Islet precursor cell (in vitro differentiated cells): ENCODE data around the gene NACC1.

Source experiments
- DNase-seq: peaks from one replicate; pipeline ENCODE4 v3.0.0-alpha.2; 2018

NACC1 gene

DNA sequence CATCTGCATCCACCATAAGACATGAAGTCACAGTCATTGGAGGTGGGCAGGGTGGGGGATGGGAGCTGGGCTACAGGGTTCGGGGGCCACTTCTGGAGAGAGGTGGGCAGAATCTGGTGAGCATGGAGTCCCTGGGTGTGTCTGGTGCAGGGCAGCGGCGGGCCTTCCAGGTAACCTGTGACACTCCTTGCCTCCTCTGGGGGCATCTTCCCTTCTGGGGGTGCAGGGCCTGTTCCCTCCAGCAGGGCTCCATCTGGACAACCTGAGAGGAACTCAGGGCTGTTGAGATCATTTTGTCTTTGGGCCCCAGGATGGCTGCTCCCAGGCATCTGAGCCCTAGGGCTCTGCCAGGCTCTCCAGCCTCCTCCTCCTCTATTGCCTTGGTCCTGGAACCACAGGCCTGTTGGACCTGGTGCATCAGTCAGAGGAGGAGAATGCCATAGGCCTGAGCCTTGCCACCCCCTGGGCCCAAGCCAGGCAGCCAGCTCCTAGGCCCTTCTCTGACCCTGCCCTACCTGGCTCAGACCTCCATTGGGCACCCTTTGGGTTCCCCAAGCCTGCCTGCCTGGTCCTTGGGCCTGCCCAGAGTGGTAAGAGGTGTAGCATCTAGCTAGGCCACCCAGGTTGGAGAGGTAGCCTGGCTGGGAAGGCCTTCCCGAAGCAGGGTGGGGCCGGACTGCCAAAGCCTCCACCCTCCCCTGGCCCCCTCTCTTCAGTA is 28.8 kb upstream of the NACC1 start:
- DNase-seq = no peak

- no peak for DNase-seq
Observed at GRCh38 chr19:13089857-13090507, 28.1 kb upstream of the NACC1 start.

- no peak for DNase-seq
Observed at GRCh38 chr19:13090511-13091231, 27.4 kb upstream of the NACC1 start.

- DNase-seq = no peak
Observed at GRCh38 chr19:13091400-13092157, 26.5 kb upstream of the NACC1 start.

DNA sequence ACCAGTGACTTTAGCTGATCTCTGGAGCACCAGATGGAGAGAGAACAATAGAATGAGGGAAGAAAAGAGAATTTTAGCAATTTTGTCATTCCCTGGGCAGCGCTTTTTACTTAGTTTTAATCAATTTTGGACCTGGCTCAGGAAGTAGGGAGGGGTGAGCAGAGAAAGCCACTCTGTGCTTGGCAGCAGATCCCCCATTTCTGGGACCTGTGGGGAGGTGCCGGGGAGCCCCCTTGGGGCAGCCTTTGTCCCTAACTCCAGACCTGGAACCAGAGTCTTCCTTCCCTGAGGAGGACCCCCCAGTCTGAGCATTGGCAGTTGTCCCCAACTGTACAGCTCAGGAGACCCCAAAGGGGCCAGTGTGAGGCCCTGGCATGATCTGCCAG is 25.9 kb upstream of the NACC1 start:
- no peak for DNase-seq

GRCh38 chr19:13092606-13093235 is 25.3 kb upstream of the NACC1 start:
- no peak for DNase-seq

DNA sequence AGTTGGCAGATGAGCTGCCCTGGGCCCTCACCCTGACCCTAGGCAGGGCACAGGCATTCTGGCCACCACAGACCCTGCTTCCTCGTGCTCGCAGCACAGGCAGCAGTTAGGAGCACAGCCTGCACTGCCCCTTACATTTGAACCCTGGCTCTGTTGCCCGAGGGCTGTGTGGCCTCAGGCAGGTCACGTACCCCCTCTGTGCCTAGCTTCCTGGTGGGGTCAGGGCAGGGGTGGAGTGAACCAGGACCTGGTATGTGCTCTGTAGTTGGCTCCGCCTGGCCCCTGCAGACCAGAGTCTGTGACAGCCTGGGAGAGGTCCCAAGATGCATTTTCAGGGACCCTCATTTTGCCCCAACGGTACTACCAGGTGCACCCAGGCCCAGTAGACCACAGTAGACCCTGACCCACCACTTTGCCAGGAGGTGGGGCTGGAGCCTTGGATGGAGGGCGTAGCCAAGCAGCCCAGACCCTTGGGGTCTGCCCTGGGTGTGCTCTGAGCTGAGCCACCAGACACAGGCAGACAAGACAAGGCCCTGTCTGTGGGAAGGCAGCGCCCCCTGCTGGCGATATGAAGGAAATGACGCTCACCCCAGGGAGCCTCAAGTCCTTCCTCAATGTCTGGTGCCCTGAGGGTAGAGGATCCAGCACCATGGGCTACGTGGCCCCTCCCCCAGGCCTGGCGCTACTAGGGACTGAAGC is 24.5 kb upstream of the NACC1 start:
- DNase-seq = peak; percentile 89

GRCh38 chr19:13094106-13094504 is 24.0 kb upstream of the NACC1 start:
- no peak for DNase-seq

DNA sequence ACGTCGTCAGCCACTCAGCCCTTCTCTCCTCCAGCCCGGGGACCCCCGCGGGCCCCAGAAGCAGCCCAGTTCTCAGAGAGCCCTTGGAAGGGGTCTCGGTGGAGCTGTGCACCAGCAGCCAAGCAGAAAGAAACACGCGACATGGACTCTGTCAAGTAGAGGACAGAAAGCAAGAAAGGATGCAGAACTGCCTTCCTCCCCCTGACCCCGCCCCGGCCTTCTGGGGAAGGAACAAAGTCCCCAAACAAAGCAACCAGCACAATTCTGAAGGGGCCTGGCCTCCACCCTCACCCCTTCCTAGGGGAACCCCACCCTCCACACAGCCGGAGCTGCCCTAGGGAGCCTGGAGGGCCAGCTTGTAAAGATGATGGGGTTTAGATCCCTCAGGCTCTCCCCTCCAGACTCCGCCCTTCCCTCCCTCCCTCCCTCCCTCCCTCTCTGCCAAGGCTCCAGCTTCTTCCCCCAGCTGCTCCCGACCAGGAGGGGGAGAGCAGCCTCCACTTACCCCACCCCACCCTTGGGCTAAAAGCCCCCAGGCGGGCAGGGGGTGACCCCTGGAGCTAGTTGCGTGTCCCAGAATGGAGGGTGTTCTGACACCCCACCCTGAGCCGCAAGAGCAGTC is 23.2 kb upstream of the NACC1 start:
- no peak for DNase-seq

- DNase-seq = no peak
Observed at GRCh38 chr19:13095393-13095784, 22.7 kb upstream of the NACC1 start.

DNA sequence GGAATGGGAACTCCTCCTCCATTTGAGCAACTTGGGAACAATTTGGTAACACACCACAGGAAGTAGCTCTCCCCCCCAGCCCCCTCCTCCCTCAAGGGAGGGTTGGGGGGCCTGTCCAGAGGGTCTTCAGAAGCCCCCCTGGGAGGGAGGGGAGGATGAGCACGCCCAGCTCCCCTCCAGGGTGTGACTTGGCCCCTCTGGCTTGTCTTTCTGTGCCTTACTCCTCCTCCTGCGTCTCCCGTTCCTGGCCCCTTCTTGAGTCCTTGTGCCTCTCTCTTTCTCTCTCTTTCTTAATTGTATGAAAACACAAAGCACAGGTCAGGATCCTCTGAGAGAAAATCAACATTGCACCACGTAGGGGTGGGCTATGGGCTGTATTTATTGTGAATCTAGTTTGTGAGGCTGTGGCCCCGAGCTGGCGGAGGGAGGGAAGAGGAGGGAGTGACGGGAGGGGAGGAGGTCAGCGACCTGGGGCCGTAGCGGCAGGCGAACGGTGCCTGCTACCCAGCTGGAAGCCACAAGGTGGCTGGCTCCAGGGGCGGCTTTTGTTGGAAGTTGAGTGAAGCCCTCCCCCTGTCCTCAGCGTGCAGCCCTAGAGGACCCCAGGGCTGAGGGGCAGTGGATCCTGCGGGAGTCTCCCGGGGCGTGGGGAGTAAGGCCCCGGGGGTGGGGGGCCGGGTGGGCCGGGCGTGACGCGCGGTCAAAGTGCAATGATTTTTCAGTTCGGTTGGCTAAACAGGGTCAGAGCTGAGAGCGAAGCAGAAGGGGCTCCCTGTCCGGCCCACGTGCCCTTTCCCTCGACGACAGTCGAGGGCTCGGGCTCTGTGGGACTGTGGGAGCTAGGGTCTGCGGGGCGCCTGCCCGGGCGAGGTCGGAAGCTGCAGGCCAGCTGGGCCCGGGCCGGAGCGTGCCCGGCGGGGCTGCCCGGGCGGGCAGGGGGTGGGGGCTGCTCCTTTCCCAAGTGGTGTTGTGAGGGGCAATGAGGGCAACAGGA is 21.8 kb upstream of the NACC1 start:
- DNase-seq = peak; percentile 88

- no peak for DNase-seq
Observed at GRCh38 chr19:13097033-13097462, 21.0 kb upstream of the NACC1 start.

DNA sequence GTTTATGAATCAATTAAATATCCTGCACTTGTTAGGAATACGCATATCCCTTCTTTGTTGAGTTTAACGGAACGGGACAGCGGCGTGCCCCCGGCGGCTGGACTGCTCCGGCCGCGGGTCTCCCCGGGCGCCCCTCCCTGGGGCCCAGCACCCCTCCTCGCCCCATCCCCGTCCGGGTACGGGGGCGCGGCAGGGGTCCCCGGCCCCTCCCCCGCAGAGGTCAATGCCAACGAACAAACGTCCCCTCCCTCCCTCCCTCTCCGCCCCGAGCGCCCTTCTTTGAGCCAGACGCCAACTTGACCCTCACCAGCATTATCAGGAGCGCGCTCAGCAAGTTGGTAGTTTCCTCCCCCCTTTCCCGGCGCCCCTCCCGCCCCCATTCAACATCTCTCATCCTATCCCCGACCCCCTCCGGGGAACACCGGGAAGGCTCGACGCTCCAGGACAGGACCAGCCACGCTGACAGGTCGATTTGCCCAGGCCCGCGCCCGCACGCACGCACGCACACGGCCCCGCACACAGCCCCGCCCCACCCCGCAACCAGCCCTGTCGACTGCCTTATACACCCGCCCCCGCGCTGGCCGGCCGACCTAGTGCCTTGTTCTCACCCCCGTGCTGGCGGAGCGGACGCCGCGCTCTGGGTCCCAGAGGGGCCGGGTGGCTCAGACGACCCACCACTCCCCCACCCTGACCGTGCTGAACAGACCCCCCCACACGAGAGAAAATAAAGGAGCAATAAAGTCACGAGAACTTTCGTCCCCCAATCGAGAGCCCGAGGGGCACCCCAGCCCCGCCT is 20.4 kb upstream of the NACC1 start:
- no peak for DNase-seq

- no peak for DNase-seq
Observed at GRCh38 chr19:13098277-13099072, 19.6 kb upstream of the NACC1 start.

- peak; percentile 75 for DNase-seq
Observed at GRCh38 chr19:13099073-13099999, 18.7 kb upstream of the NACC1 start.

GRCh38 chr19:13100031-13100588 is 18.0 kb upstream of the NACC1 start:
- DNase-seq = no peak
